Progenitor cell of endocrine pancreas (in vitro differentiated cells): Measurements from ENCODE around the gene ITPRID1. TPM values are rescaled to one million over a fixed set of nuclear protein-coding genes. Genes with fewer than 3 reads are reported as not detected.
"Not testable (repeated sequence)": the region's sequence is repeated elsewhere in the genome, so short reads cannot be mapped to it uniquely, and the experiment has no call there.

ENCODE experiments used
- DNase-seq: peaks from one replicate; pipeline ENCODE4 v3.0.0; 2021; ENCODE audit warnings: low spot score; ENCODE audit not compliant: unreplicated experiment
- H3K27ac Mint-ChIP-seq: 2 replicates; pipeline ENCODE4 v1.8.0; 2021; ENCODE audit warnings: mild to moderate bottlenecking, moderate library complexity, mixed read lengths
- H3K27me3 Mint-ChIP-seq: 2 replicates; pipeline ENCODE4 v1.8.0; 2021; ENCODE audit warnings: mixed read lengths
- H3K36me3 Mint-ChIP-seq: 2 replicates; pipeline ENCODE4 v1.8.0; 2022; ENCODE audit warnings: mixed read lengths; ENCODE audit not compliant: insufficient read depth
- H3K4me1 Mint-ChIP-seq: 2 replicates; pipeline ENCODE4 v1.8.0; 2021; ENCODE audit warnings: low read depth, mixed read lengths
- H3K4me3 Mint-ChIP-seq: 2 replicates; pipeline ENCODE4 v1.8.0; 2021; ENCODE audit warnings: low read depth, mild to moderate bottlenecking, moderate library complexity, mixed read lengths
- H3K9me3 Mint-ChIP-seq: 2 replicates; pipeline ENCODE4 v1.8.0; 2021; ENCODE audit warnings: low read depth, mixed read lengths
- CTCF ChIP-seq: fragments of 200-600 bp; sonication (generic); IDR thresholded peaks from one replicate; pipeline ENCODE4 v1.5.0; 2021; ENCODE audit warnings: antibody characterized with exemption, mild to moderate bottlenecking; ENCODE audit not compliant: unreplicated experiment
- long read RNA-seq: library from polyadenylated mRNA; unstranded; transcript quantifications from one replicate; pipeline ENCODE4 v2.0.0, GENCODE V29; 2020
- total RNA-seq: library from RNA; stranded (reverse); gene quantifications from 2 replicates; pipeline ENCODE4 v1.2.1, GENCODE V29; 2021

The ITPRID1 gene
- 3.1 and 3.9 TPM in 2 replicates for total RNA-seq
- long read RNA-seq, partial matches to known transcripts, result 8 of 19 reads
- long read RNA-seq, other reads (novel, unspliced or antisense), result 11 of 19 reads

GRCh38 chr7:31513790-31514189 lies at the start of gene ITPRID1:
Gene ITPRID1, plus strand, starts transcription at chr7:31514090. Its CDS starts 38,935 bp downstream, at chr7:31553025.
- Mint-ChIP-seq H3K27me3 (peaks cover 3% of the 10 kb centered on the region), H3K4me1 (no peaks in the 10 kb centered on the region), H3K27ac (no peak within 1 kb of the TSS)

GRCh38 chr7:31464601-31465000 lies 49.3 kb upstream of the ITPRID1 start:
- no peak for DNase-seq
- Mint-ChIP-seq H3K36me3 (no peaks in the 10 kb centered on the region), H3K27ac (no peak overlapping the region), H3K27me3 (peaks cover 38% of the 10 kb centered on the region), H3K4me3 (no peak overlapping the region), H3K9me3 (no peaks in the 10 kb centered on the region), H3K4me1 (peaks cover 6% of the 10 kb centered on the region)
- TF ChIP-seq CTCF, result no peak

More at GRCh38 chr7:31513790-31514189, at the start of gene ITPRID1:
- H3K4me3 Mint-ChIP-seq, result no peak within 1 kb of the TSS
- DNase-seq, result no peak
- peaks cover 19% of the 10 kb centered on the region for H3K9me3 Mint-ChIP-seq
- TF ChIP-seq CTCF, result no peak
- H3K36me3 Mint-ChIP-seq, result no peaks in the 10 kb centered on the region

- Mint-ChIP-seq H3K4me3 (no peak overlapping the region), H3K9me3 (no peaks in the 10 kb centered on the region), H3K27me3 (peaks cover 44% of the 10 kb centered on the region), H3K27ac (no peak overlapping the region), H3K4me1 (peaks cover 6% of the 10 kb centered on the region), H3K36me3 (no peaks in the 10 kb centered on the region)
- TF ChIP-seq CTCF, result no peak
- DNase-seq, result no peak
Measured at GRCh38 chr7:31465285-31465684, 48.6 kb upstream of the ITPRID1 start.

- DNase-seq, result no peak
- Mint-ChIP-seq H3K4me1 (peaks cover 6% of the 10 kb centered on the region), H3K27me3 (peaks cover 52% of the 10 kb centered on the region), H3K36me3 (no peaks in the 10 kb centered on the region), H3K4me3 (no peak overlapping the region), H3K27ac (no peak overlapping the region), H3K9me3 (no peaks in the 10 kb centered on the region)
- no peak for TF ChIP-seq CTCF
Measured at GRCh38 chr7:31466036-31466435, 47.9 kb upstream of the ITPRID1 start.

- DNase-seq, H3K4me3 Mint-ChIP-seq, H3K27ac Mint-ChIP-seq, H3K9me3 Mint-ChIP-seq, H3K4me1 Mint-ChIP-seq, H3K36me3 Mint-ChIP-seq: not testable (repeated sequence)
- peaks cover 61% of the 10 kb centered on the region for H3K27me3 Mint-ChIP-seq
Measured at GRCh38 chr7:31470883-31471282, 43.0 kb upstream of the ITPRID1 start.

- DNase-seq, result no peak
- H3K4me1 Mint-ChIP-seq, result peaks cover 17% of the 10 kb centered on the region
- no peak for TF ChIP-seq CTCF
- no peak overlapping the region for H3K27ac Mint-ChIP-seq
- no peak overlapping the region for H3K4me3 Mint-ChIP-seq
- H3K27me3 Mint-ChIP-seq, result peaks cover 32% of the 10 kb centered on the region
- no peaks in the 10 kb centered on the region for H3K9me3 Mint-ChIP-seq
- no peaks in the 10 kb centered on the region for H3K36me3 Mint-ChIP-seq
Measured at GRCh38 chr7:31475368-31475767, 38.5 kb upstream of the ITPRID1 start.
